PC-9 (cell line): Measurements from ENCODE around the gene CNTNAP2.

Experiments used
- EZH2 ChIP-seq: fragments of 200-600 bp; sonication (generic); IDR thresholded peaks from 2 replicates; pipeline ENCODE4 v1.8.0; 2017; ENCODE audit warnings: antibody characterized with exemption, low read depth
- TF ChIP-seq, protein P1 (sequence below): fragments of 200-600 bp; sonication (generic); conservative IDR thresholded peaks from 2 replicates; pipeline ENCODE4 v1.6.1; 2017; ENCODE audit warnings: mixed run types, antibody characterized with exemption, mild to moderate bottlenecking, moderate library complexity

- TF ChIP-seq, protein P1, sequence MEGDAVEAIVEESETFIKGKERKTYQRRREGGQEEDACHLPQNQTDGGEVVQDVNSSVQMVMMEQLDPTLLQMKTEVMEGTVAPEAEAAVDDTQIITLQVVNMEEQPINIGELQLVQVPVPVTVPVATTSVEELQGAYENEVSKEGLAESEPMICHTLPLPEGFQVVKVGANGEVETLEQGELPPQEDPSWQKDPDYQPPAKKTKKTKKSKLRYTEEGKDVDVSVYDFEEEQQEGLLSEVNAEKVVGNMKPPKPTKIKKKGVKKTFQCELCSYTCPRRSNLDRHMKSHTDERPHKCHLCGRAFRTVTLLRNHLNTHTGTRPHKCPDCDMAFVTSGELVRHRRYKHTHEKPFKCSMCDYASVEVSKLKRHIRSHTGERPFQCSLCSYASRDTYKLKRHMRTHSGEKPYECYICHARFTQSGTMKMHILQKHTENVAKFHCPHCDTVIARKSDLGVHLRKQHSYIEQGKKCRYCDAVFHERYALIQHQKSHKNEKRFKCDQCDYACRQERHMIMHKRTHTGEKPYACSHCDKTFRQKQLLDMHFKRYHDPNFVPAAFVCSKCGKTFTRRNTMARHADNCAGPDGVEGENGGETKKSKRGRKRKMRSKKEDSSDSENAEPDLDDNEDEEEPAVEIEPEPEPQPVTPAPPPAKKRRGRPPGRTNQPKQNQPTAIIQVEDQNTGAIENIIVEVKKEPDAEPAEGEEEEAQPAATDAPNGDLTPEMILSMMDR: no peak
- TF ChIP-seq EZH2: no peak
Measured at GRCh38 chr7:147510201-147510542, 1393.6 kb downstream of the CNTNAP2 start.
